ENCODE measurements around the gene NR6A1. TPM values are rescaled to one million over a fixed set of nuclear protein-coding genes. Genes with fewer than 3 reads are reported as not detected.

Gene NR6A1
- polyA plus RNA-seq, 4 donors, result 0.66 to 1.9 (median 1.3) TPM

DNA sequence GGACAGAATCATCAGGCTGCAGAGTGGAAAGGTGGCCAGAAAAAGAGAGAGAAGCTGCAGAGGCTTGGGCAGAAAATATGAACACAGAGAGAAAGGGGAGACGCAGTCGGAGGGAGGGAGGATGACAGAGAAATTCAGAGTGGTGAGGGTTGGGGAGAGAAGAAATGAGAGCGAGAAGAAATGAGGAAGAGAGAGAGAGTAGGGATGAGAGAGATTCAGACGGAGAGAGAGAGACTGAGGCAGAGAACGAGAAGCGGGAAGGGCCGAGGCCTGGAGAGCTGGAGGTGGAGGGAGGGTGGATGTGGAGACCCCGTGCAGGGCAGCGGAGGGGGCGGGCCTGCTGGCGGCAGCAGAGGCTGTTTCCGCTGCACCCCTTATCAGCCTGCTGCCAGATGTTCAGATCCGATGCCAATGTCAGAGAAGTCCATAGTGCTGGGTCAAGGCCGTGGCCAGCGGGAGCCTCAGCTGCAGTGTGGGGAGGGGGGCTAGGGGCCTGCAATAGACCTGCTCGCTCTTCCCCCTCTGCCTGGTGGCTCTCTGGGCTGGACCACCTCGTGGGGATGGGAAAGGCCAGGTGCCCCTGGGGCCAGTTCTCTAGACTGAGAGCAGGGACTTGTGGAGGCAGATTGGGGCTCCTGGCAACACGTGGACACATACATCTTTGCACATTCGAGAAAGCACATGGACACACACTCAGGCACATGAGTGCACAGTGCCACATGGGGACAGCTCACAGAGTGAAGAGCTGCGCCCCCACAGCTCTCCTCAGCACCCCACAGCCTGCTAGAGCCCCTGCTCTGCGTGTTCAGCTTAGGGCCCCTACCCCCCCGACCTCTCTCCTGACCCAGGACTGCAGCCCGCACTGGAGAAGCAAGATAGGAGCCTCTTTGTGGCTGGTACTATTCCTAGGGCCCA lies 259.0 kb downstream of the NR6A1 start:
- DNase-seq (ENCODE audit: low read depth in 4 of 4, low spot score in 2 of 4), result no peak

DNA sequence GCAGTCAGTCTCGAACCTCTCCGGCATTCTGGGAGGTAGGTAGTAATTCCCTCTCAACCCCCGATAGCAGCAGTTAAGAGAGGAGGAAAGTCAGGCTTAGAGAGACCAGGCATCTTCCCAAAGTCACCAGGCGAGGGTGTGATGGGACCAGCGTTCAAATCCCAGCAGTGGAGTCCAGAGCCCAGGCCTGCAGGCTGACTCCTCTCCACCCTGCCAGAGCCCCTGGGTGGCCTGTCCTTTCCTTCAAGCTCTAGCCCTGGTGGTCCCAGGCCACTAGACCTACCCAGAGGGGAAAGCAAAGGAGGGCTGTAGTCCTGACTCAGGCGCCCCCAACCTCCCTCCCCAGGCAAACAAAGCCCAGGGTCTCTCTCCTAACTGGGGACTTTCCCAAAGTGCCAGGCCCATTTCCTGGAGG lies 259.7 kb downstream of the NR6A1 start:
- no peak for DNase-seq (ENCODE audit: low read depth in 4 of 4, low spot score in 2 of 4)

DNA sequence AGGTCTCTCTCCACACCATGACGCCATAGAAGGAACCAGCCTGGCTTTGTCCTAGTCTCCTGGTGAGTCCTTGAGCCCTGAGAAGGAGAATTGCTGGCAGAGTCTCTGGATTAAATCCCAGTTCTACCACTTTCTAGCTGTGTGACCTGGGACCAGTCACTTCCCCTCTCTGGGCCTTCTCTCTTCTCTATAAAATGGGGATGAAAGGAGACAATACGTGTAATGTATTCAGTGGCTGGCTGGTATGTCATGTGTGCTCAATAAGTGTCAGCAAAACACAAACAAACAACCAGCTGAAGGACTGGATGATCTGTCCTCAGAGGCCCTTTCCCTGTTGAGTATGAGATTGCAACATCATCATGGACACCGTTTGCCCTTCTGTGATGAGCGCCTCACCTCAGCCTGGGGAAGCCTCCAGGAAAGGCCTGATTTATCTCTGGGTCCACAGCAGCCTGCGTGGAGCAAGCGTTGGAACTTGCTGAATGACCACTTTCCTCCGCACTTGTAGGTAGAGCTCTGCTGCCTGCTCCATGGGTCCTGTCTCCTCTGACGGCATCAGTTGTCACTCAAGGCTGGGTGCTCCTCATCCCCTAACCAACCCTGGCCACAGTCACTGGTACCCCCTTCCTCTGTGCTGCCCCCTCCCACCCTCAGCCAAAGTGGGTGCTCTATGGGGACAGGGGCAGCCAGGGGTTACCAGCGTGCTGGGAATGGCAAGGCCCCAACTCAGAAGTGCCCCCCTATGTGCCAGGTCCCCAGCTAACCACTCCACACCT lies 260.3 kb downstream of the NR6A1 start:
- no peak for DNase-seq (ENCODE audit: low read depth in 4 of 4, low spot score in 2 of 4)

DNA sequence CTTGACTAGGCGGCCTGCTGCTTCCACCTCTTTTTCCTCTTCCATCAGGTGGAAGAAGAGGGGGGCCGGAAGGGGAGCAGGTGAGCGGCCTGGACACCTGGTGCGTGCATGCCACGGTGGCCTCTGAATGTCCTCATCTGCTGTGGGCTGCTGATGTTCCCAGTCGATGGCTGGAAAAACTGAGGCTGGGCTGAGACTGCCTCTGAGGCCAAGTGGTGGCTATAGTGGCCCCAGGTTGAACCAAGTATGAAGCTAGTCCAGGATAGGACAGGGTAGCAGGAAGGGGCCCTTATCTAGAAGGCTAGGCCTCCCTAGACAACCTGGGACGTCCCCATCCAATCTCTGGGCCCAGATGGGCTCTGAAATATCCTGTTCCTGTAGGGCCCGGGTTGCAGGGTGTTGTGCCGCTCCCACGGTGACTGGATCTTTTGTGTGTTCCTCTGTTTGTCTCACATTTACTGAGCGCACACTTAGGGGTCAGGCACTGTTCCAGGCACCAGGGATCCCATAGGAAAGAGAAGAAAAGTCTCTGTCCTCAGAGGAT lies 263.2 kb downstream of the NR6A1 start:
- DNase-seq (ENCODE audit: low read depth in 4 of 4, low spot score in 2 of 4), result no peak

DNA sequence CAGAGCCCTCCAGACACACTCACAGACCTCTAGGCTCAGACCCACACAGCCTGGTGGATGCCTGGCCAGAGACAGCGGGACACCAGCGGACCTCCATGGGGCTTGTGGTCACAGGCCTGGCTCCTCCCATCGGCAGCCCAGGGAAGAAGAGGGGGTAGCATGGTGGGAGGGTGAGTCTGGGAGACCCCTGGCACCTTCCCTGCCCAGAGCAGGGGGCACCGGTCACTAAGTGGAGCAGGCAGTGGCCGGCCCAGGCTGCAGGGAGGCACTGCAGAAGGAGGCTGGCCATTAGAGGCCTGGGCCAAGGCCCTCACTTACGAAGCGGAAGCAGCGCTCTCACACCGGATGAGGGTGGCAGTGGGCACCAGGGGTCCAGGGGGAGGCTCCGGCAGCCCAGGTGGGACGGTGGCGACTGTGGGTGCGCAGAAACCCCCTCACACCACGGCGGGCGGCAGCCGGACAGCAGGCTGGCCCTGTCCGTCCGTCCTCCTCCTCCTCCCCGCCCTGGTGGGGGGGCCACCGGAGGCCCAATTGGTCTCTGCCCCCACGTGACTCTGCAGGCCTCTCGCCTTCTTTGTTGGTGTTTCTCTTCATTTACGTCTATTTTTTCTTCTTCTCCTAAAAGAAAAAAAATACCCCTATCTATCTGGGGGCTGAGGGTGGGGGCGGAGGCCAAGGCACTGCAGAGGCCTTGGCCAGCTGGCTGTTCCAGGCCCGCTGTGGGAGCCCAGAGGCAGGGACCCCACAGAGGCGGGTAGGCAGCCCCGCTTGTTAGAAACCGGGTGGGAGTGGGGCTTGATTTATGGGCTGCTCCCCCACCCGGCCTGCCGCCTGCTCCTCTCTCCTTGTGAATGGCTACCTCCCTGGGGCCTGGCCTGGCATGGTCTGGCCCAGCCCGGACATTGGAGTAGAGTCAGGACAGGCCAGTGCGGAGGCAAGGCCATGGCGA lies 263.9 kb downstream of the NR6A1 start, which contains the start of gene NR5A1:
TSS of gene NR5A1 (minus strand) at position 469 of the 949 bp plus-strand sequence. CDS start 4,004 bp downstream, outside the sequence.
- no peak for DNase-seq (ENCODE audit: low read depth in 4 of 4, low spot score in 2 of 4)

DNA sequence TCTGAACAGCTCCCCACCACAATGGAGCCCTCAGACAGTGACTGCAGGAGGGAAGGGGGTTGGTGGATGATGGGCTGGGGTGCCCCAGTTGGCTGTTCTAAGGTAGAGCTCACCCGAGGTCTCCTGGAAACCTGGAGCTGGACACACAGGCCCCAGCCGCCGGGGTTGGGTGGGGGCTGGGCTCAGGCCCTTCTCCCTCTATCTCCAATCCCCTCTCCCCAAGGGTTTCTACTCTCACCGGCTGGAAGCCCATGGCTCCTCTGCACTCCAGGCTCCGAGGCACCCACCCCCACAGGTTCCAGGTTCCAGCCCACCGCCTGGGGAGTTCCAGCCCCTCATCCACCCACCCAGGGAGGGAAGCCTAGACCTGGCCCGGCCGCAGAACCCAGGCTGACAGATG lies 264.7 kb downstream of the NR6A1 start:
- DNase-seq (ENCODE audit: low read depth in 4 of 4, low spot score in 2 of 4), result no peak

DNA sequence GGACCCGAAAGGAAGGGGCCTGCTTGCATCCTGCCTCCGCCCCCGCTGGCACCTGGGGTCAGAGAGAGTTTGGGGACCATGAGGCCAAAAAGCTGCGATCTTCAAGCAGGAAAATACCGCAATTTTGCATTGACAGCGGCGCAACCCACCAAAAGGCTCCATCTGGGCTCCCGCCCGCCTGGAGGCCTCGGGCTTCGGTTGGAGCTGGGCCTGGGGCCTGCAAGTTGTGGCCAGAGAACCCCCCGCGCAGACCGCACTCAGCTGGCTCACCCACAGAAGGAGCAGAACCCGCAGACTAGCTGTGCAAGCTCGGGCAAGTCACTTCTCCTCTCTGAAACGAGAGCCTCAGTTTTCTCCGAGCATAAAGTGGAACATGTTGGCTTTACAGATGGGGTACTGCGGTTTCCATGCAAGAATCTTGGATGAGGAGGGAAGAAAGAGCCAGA lies 265.2 kb downstream of the NR6A1 start:
- DNase-seq (ENCODE audit: low read depth in 4 of 4, low spot score in 2 of 4), result no peak

DNA sequence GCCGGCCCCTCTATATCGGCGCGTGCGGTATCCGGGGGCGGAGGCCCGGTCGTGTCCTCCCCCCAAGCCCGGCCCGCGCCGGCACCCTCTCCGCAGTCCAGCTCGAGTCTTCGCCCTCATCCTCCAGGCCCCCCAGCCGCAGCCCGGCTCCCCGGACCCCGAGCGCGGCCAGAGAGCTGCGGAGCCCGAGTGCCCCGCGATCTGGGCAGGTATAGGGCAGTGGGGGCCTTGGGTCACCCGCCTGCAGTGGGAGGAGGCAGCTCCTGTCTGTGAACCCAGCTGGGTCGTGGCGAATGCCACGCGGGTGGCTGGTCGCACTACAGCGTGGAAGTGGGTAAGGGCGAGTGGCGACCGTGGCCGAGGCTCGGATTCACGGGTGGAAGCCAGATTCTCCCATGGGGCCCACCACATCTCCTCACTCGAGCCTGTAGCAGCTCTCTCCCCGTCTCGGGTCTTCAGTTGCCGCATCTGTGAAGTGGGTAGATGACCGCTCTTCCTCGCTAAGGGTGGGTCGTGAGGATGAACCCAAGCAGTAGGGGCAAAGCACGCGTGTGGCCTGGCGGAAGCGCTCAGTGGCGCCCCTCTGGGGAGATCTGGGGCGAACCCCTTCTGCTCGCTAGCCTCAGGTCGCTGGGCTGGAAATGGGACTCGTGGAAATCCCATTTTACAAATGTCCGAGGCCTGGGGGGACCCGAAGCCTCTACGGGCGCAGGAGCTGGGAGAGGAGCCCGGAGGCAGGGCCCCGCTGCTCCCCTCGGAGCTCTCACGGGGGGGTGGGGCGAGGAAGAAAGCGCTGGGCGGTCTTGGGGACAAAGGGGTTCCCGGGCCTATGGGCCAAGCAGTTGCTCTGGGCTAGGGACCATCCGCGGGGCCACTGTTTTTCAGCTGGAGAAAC lies 265.9 kb downstream of the NR6A1 start:
- DNase-seq (ENCODE audit: low read depth in 4 of 4, low spot score in 2 of 4), result no peak

DNA sequence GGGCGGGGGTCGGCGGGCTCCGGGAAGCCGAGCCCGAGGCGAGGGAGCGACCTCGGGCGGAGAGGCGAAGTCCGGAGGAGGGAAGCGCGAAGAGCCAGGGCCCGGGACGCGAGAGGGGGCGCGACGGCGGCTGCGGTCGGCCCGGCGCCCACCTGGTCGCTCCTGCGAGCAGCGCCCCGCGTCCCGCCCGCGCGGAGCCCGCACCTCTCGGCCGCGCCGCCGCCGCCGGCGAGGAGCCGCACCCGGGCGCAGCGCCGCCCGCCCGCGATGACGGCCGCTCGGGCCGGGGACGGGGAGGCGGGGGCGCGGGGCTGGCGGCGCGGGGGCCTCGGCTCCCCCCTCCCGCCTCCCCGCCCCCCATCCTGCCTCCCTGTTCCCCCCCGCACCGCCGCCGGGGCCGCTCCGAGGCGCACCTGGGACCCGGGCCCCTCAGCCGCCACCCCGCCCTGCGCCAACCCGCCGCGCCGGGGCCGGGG lies 266.5 kb downstream of the NR6A1 start:
- DNase-seq (ENCODE audit: low read depth in 4 of 4, low spot score in 2 of 4), result no peak

DNA sequence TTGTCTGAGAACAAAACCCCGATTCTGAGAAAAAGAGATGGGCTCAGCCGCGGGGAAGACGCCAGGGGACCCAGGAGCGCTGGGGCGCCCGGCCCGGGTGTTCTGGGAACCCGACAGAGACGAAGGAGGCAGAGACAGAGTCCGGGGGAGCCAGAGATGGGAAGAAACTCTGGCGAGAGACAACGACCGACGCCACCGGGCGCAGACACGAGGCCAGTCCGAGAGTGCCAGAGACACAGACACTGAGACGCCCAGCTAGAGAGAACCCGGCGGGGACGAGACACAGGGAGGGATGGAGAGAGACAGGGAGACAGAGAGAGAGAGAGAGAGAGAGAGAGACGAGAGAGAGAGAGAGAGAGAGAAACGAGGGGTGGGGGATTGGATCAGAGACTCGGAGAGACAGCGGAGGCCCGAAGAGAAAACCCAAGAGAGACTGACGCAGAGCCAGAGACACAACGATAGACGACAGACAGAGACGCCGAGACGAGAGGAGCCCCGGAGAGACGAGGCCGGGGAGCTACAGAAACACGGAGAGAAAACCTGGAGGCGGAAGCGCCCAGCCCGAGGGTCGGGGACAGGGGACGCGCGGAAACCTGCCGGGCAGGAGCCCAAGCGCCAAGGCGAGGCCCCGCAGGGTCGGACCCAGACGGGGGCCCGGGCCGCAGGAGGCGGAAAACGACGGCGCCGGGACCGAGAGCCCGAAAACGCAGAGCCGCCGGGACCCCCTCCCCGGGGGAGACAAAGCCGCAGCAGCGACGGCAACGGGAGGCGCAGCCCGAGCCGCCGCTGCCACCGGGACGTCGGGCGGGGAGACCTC lies 267.2 kb downstream of the NR6A1 start:
- no peak for DNase-seq (ENCODE audit: low read depth in 4 of 4, low spot score in 2 of 4)

DNA sequence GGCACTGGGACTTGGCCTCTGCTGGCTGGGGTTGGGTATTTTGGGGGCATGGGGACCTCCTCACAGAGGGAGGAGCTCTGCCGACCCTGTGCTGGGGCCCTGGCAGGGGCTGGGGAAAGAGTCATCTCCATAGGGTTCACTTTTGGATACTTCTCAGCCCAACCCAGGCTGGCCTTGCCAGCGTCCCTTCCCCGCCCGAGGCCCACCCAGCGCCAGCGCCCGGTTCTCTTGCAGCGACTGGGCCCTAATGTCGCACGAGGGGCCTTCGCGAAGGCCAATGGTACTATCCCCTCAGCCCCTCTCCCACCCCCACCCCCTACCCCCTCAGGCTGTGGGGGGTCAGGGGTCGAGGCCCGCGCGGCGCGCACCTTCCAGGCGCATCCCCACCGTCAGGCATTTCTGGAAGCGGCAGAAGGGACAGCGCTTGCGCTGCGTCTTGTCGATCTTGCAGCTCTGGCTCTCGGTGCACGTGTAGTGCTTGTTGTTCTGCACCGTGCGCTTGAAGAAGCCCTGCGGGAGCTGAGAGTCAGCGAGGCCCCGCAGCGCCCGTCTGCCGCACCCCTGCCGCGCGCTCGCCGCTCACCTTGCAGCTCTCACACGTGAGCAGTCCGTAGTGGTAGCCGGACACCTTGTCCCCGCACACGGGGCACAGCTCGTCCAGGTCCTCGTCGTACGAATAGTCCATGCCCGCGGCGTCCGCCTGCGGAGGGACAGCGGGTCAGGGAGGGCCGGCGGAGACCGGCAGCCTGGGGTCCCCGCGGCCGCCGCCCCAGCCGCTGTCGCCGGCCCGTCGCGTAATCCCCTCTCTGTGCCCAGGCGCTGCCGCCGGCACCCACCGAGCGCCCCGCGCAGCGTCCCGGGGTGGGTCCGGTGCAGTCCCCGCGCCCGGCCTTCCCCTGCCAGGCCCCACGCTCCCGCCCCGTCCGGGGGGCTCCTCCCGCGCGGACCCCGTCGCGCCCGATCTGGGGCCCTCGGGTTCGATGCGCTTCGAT lies 268.1 kb downstream of the NR6A1 start:
- DNase-seq (ENCODE audit: low read depth in 4 of 4, low spot score in 2 of 4), result no peak

DNA sequence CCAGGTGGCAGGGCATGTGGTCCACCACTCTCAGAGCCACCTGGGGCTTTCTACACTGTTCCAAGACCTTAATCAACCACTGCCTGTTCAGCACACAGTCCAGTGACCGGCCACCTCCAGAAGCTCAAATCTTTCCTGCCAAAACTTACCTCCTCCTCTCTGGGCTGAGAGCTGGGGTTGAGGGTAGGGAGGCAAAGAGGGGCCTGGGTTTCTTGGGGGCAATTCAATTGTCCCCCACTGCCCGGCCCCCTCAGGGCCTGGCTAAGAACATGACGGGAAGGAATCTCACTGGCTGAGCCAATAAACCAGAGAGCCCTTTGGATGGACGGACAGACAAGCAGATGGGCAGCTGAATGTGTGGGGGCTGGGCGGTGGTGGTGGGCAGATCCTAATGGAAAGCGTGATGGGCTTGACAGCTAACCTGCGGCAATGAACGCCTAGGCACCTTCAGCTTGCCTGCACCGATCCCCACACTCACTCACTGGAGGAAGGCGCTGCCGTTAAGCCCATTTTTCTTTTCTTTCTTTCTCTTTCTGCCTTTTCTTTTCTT lies 269.3 kb downstream of the NR6A1 start:
- DNase-seq (ENCODE audit: low read depth in 4 of 4, low spot score in 2 of 4), result no peak

DNA sequence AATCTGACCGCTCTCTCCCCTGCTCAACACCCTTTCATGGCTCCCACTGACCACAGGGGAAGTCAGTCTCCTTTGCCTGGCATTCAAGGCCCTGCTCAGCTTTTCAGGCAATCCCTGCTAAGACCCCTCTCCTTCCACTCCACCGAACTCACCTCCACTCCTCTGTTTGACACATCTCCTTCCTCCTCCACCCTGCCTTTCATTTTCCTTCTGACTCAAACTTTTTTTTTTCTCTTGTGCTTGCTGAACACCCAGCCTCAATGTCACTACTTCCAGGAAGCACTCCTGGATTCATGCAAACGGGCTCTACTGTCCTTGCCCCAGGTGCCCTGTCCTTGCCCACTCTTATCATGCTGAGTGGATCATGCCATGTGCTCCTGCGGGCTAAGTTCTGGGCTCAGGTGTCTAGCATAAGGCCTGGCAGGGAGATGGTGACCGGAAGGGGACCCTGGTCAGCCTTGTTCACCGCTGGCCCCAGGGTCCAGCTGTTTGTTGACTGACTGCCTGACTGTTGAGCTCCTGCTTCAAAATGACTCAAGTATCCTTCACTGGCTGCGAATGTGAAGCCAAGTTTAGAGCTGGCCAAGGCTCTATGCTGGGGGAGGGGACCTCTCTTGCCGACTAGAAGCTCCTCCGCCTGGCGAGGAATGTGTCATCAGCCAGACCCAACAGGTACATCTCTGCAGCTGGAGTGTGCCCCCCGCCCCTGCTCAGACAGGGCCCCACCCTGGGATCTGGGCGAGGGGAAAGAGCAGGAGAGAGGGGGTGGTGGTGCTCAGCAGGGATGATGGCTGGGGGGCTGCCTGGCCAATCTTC lies 270.1 kb downstream of the NR6A1 start:
- DNase-seq (ENCODE audit: low read depth in 4 of 4, low spot score in 2 of 4), result no peak

DNA sequence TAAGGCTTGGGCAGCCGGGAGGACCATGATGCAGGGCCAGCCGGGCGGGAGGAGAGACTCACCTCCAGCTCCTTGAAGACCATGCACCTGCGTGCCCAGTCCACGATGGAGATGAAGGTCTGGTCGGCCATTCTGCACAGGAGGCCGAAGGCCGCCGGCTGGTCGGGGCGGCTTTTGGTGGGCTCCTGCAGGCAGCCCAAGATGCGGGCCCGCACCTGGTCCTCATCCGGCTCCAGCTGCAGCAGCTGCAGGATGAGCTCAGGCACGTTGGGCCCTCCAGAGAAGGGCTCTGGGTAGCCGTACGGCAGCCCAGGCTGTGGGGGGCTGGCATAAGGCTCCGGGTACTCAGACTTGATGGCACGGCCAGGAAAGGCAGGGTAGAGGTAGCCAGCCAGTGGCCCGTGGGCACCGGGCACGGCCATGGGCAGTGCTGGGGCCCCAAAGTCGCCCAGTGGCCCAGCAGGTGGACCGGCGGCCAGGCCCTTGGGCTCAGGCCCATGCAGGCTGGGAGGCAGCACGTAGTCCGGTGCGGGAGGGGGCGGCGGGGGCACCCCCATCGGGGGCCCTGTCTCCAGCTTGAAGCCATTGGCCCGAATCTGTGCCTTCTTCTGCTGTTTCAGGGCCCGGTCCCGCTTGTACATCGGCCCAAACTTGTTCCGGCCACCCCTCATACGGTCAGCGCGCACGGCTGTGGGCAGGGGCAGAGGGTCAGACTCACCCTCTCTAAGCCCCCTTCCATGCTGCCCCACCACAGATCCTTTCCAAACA lies 270.9 kb downstream of the NR6A1 start:
- no peak for DNase-seq (ENCODE audit: low read depth in 4 of 4, low spot score in 2 of 4)

DNA sequence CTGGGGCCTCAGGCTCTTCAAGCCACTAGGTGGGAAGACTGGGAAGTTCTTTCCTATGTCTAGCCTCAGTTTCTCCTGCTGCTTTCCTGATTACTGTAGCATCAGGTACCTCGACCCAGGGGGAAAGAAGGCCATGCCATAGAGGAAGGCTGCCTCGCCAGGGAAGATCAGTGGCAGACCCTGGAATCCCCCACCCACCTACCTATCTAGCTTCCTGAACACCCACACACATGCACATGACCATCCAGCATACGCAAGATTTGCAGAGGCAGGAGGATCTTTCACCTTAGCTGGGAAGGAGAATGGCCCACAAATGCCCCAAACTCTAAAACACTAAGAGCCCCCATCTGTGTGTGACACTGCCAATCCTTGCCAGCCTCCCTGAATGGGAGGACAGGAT lies 271.9 kb downstream of the NR6A1 start:
- DNase-seq (ENCODE audit: low read depth in 4 of 4, low spot score in 2 of 4), result no peak
